LNCAP (cell line): Measurements from ENCODE around the gene LCE5A.

Source experiments
- TF ChIP-seq, protein P1 (sequence below): fragments of 450-650 bp; IDR thresholded peaks from 2 replicates; pipeline ENCODE4 v1.5.1; 2017; ENCODE audit warnings: mild to moderate bottlenecking

Gene LCE5A

DNA sequence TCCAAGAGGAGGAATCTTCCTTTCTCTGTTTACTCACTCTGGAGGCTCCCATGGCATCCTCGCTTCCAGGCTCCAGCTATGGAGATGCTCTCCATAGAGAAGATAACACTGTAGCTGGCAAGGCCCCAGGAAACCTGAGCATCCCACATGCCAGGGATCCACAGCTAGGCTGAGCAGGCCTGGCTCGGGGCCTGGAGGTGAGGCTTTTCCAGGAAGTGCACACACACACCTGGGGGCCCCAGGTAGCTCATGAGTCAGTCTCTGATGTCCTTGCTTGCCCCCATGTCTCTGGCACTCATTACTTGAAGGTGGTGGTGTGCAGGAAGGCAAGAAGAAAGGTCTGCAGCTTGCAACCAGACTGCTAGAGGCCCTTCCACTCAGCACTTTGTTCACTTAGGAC, 5.5 kb upstream of the LCE5A start:
- TF ChIP-seq, protein P1, sequence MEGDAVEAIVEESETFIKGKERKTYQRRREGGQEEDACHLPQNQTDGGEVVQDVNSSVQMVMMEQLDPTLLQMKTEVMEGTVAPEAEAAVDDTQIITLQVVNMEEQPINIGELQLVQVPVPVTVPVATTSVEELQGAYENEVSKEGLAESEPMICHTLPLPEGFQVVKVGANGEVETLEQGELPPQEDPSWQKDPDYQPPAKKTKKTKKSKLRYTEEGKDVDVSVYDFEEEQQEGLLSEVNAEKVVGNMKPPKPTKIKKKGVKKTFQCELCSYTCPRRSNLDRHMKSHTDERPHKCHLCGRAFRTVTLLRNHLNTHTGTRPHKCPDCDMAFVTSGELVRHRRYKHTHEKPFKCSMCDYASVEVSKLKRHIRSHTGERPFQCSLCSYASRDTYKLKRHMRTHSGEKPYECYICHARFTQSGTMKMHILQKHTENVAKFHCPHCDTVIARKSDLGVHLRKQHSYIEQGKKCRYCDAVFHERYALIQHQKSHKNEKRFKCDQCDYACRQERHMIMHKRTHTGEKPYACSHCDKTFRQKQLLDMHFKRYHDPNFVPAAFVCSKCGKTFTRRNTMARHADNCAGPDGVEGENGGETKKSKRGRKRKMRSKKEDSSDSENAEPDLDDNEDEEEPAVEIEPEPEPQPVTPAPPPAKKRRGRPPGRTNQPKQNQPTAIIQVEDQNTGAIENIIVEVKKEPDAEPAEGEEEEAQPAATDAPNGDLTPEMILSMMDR = no peak

DNA sequence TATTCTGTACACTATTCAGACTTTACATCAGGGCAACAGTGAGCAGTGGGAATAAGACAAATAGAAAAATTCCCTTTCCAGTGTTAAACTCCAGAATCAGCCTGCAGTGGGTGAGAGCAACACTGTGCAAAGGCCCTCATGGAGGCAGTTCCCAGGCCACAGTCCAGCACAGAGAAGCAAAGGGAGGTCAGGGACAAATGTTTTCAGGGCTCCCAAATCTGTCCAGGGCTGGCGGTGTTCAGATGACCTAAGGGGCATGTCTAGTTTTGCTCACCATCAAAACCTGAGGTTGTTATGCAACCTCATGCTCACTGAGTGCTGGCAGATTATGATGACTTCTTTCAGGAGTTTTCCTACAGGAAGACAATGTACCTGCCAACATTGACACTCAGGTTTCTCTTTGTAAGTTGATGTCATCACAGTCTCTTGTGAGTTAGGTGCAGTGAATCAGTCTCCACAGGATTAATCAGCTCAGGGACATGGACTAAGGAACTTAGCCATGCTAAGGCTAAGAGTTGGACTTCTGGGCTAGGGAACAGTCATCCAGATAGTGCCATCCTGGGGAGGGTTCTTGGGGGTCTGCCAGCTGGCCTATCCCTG, 3.6 kb upstream of the LCE5A start:
- TF ChIP-seq, protein P1 = no peak

DNA sequence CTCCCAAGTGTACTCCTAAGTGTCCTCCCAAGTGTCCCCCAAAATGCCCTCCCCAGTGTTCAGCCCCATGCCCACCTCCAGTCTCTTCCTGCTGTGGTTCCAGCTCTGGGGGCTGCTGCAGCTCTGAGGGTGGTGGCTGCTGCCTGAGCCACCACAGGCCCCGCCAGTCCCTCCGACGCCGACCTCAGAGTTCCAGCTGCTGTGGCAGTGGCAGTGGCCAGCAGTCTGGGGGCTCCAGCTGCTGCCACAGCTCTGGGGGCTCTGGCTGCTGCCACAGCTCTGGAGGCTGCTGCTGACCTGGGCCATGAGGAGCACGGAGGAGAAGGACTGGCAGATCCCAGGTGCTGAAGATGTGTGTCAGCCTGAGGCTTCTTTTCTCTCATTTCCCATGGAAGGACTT, 993 bp downstream of the LCE5A start:
- TF ChIP-seq, protein P1 = no peak

DNA sequence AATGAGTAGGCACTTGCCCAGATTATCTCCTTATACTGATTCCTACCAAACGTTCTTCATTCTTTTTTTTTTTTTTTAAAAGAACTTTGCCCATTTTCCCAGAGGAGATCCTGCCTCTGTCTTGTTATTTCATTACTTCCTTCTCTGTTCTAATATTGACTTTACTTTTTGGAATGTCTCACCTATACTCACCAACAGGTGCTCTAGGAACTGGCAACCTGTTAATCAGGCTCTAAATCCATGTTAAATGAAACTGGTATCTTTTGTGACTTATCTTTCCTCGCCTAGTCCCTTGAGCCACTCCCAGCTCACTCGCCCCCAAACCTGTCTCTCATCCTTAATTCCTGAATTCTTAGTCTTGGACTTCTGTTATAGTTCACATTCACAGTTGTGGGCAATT, 2.5 kb downstream of the LCE5A start:
- TF ChIP-seq, protein P1 = no peak

DNA sequence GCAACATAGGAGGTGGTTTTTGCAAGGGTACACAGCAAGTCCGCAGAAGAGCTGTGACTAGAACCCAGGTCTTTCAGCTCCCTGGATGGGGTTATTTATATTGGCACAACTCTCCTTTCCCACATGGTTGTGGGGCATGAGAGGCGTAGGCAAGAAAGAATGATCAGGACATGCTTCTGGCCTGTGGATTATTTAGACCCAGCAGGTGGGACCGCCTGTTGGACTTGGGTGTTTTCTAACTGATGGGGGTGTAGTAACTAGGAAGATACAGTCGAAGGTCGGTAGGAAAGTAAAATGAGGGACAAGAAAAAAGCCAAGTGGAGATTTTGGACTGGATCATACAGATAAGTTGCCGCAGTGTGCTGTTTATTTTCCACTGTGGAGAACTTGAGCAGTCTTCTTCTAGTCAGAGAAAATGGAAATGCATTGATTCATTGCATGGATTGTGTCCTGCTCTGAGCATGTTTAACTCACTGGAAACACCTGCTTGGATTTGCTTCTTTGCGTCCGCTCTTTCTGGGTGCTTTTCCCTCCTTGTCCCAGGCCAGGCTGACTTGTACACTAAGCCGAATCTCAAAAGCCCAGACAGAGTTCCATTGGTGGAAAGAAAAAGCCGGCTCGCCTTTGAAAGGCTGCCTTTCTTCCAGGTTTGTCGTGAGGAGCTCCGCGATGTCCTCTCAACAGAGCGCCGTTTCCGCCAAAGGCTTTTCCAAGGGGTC, 4.3 kb downstream of the LCE5A start:
- TF ChIP-seq, protein P1 = no peak

DNA sequence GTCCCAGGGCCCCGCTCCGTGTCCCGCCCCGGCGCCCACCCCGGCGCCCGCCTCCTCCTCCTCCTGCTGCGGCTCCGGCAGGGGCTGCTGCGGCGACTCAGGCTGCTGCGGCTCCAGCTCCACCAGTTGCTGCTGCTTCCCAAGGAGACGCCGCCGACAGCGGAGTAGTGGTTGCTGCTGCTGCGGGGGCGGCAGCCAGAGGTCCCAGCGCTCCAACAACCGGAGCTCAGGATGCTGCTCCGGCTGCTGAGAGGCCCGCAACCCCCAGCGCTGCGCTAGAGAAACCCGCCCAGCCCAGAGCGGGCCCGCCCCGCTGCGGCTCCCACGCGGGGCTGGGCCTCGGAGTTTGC, 4.8 kb downstream of the LCE5A start:
- TF ChIP-seq, protein P1 = no peak

DNA sequence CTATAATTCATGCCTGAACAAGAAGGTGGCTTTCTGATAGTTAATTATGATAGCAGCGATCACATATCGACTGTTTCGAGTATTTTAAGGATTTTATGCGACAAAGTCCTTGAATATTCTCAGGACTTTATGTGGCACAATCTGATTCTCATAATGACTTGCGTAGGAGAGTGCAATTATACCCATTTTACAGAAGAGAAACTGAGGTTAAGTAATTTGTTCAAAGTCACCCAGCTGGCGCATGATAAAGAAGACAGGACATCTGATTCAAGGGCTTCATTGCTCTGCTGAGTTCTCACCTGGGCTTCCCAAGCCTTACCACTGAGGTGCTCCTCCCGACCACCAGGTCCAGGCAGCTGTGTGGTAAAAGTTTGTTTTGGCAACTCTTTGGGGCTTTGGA, 5.5 kb downstream of the LCE5A start:
- TF ChIP-seq, protein P1 = no peak
